Neural cell (in vitro differentiated cells): ENCODE results near the gene SETD2. TPM values are rescaled to one million over a fixed set of nuclear protein-coding genes. Genes with fewer than 3 reads are reported as not detected.

Experiments
- H2AFZ ChIP-seq: fragments of 200-600, 300-800 bp; sonication (generic), shearing (Covaris generic); 2 replicates; pipeline ENCODE4 v1.6.0; 2014; ENCODE audit warnings: low read depth, mild to moderate bottlenecking, antibody characterized with exemption, low read length, moderate library complexity
- H3F3A ChIP-seq: fragments of 200-600 bp; shearing (Covaris generic); 2 replicates; pipeline ENCODE4 v1.6.1; 2016; ENCODE audit warnings: mild to moderate bottlenecking, moderate library complexity, mixed read lengths, antibody characterized with exemption, low read length; ENCODE audit not compliant: insufficient read depth, poor library complexity, severe bottlenecking
- H3K27ac ChIP-seq: fragments of 200-600, 300-800 bp; sonication (generic), shearing (Covaris generic); 2 replicates; pipeline ENCODE4 v1.5.1; 2014; ENCODE audit warnings: mild to moderate bottlenecking, low read length, moderate library complexity
- H3K27me3 ChIP-seq: fragments of 300-800, 200-600 bp; sonication (generic), shearing (Covaris generic); 2 replicates; pipeline ENCODE4 v1.6.0; 2014; ENCODE audit warnings: mild to moderate bottlenecking, low read depth, low read length, moderate library complexity; ENCODE audit not compliant: insufficient read depth
- H3K36me3 ChIP-seq: fragments of 300-800, 200-600 bp; sonication (generic), shearing (Covaris generic); 2 replicates; pipeline ENCODE4 v1.5.1; 2014; ENCODE audit warnings: mild to moderate bottlenecking, antibody characterized with exemption, low read length, moderate library complexity; ENCODE audit not compliant: insufficient read depth
- H3K4me2 ChIP-seq: fragments of 300-800, 200-600 bp; sonication (generic), shearing (Covaris generic); 2 replicates; pipeline ENCODE4 v1.6.0; 2014; ENCODE audit warnings: mild to moderate bottlenecking, low read length
- H3K4me3 ChIP-seq: fragments of 300-800, 200-600 bp; sonication (generic), shearing (Covaris generic); 2 replicates; pipeline ENCODE4 v1.5.1; 2014; ENCODE audit warnings: mild to moderate bottlenecking, low read length, moderate library complexity
- H3K79me2 ChIP-seq: fragments of 200-600 bp; shearing (Covaris generic); replicated peaks from 2 replicates; pipeline ENCODE4 v1.6.0; 2014; ENCODE audit warnings: mild to moderate bottlenecking, low read length, moderate library complexity; ENCODE audit not compliant: insufficient read depth
- H3K9ac ChIP-seq: fragments of 300-800, 200-600 bp; sonication (generic), shearing (Covaris generic); 2 replicates; pipeline ENCODE4 v1.6.1; 2016; ENCODE audit warnings: mild to moderate bottlenecking, low read length, mixed read lengths
- H3K9me2 ChIP-seq: fragments of 200-600 bp; shearing (Covaris generic); 2 replicates; pipeline ENCODE4 v1.6.1; 2016; ENCODE audit warnings: mild to moderate bottlenecking, low read length, mixed read lengths; ENCODE audit not compliant: insufficient read depth
- H3K9me3 ChIP-seq: fragments of 200-600, 300-800 bp; sonication (generic), shearing (Covaris generic); 2 replicates; pipeline ENCODE4 v1.6.1; 2016; ENCODE audit warnings: mild to moderate bottlenecking, mixed run types, low read length, moderate library complexity, mixed read lengths
- H4K20me1 ChIP-seq: fragments of 200-600 bp; shearing (Covaris generic); 2 replicates; pipeline ENCODE4 v1.6.1; 2016; ENCODE audit warnings: mild to moderate bottlenecking, mixed run types; ENCODE audit not compliant: insufficient read depth
- EP300 ChIP-seq: fragments of 450-650 bp; conservative IDR thresholded peaks from 2 replicates; pipeline ENCODE4 v1.6.1; 2014; ENCODE audit warnings: antibody characterized with exemption, mild to moderate bottlenecking, moderate library complexity; ENCODE audit not compliant: poor library complexity, severe bottlenecking
- EZH2 ChIP-seq: fragments of 200-600, 300-800 bp; shearing (Covaris generic), sonication (generic); IDR thresholded peaks from 2 replicates; pipeline ENCODE4 v1.6.1; 2014; ENCODE audit warnings: antibody characterized with exemption, low read length, borderline replicate concordance, mild to moderate bottlenecking; ENCODE audit not compliant: insufficient read depth, poor library complexity, severe bottlenecking
- MXI1 ChIP-seq: fragments of 450-650 bp; conservative IDR thresholded peaks from 2 replicates; pipeline ENCODE4 v1.6.1; 2014; ENCODE audit warnings: antibody characterized with exemption, mild to moderate bottlenecking; ENCODE audit not compliant: poor library complexity, severe bottlenecking
- POLR2AphosphoS5 ChIP-seq: IDR thresholded peaks from 2 replicates; pipeline ENCODE4 v1.6.1; 2012
- RAD21 ChIP-seq: fragments of 450-650 bp; conservative IDR thresholded peaks from 2 replicates; pipeline ENCODE4 v1.6.1; 2014; ENCODE audit warnings: antibody characterized with exemption, mild to moderate bottlenecking, moderate library complexity
- REST ChIP-seq: IDR thresholded peaks from 2 replicates; pipeline ENCODE4 v1.6.1; 2012; ENCODE audit warnings: borderline replicate concordance
- SMC3 ChIP-seq: fragments of 450-650 bp; conservative IDR thresholded peaks from 2 replicates; pipeline ENCODE4 v1.6.1; 2014; ENCODE audit warnings: antibody characterized with exemption, mild to moderate bottlenecking, moderate library complexity; ENCODE audit not compliant: poor library complexity
- TAF1 ChIP-seq: IDR thresholded peaks from 2 replicates; pipeline ENCODE4 v1.6.1; 2012; ENCODE audit warnings: low read depth
- polyA plus RNA-seq: library from polyadenylated mRNA; depleted of rRNA; stranded (reverse); fragments of >200 nt; gene quantifications from 2 replicates; pipeline ENCODE4 v1.2.3, GENCODE V29; 2014
- TF ChIP-seq, protein P1 (sequence below): fragments of 450-650 bp; IDR thresholded peaks from 2 replicates; pipeline ENCODE4 v1.5.1; 2014; ENCODE audit warnings: antibody characterized with exemption, mild to moderate bottlenecking, moderate library complexity; ENCODE audit not compliant: poor library complexity, severe bottlenecking

SETD2 gene
- polyA plus RNA-seq, 1 donor from 2014 or later = 18.4 TPM

GRCh38 chr3:46986782-46987310 is 177.1 kb downstream of the SETD2 start:
- Histone ChIP-seq H3K27me3 (no peaks in the 10 kb centered on the region), H3K9ac (no peak overlapping the region), H4K20me1 (no peaks in the 10 kb centered on the region), H3K27ac (no peak overlapping the region), H2AFZ (no peak overlapping the region), H3K79me2 (no peaks in the 10 kb centered on the region), H3K4me2 (no peak overlapping the region), H3K4me3 (no peak overlapping the region), H3K9me3 (no peaks in the 10 kb centered on the region), H3K9me2 (no peaks in the 10 kb centered on the region), H3F3A (no peaks in the 10 kb centered on the region), H3K36me3 (no peaks in the 10 kb centered on the region)
- TF ChIP-seq EP300 (no peak), EZH2 (no peak), REST (no peak), SMC3 (no peak), POLR2AphosphoS5 (no peak), TAF1 (no peak), RAD21 (no peak), MXI1 (no peak)
- TF ChIP-seq, protein P1, sequence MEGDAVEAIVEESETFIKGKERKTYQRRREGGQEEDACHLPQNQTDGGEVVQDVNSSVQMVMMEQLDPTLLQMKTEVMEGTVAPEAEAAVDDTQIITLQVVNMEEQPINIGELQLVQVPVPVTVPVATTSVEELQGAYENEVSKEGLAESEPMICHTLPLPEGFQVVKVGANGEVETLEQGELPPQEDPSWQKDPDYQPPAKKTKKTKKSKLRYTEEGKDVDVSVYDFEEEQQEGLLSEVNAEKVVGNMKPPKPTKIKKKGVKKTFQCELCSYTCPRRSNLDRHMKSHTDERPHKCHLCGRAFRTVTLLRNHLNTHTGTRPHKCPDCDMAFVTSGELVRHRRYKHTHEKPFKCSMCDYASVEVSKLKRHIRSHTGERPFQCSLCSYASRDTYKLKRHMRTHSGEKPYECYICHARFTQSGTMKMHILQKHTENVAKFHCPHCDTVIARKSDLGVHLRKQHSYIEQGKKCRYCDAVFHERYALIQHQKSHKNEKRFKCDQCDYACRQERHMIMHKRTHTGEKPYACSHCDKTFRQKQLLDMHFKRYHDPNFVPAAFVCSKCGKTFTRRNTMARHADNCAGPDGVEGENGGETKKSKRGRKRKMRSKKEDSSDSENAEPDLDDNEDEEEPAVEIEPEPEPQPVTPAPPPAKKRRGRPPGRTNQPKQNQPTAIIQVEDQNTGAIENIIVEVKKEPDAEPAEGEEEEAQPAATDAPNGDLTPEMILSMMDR = no peak

GRCh38 chr3:46986055-46986730 is 177.7 kb downstream of the SETD2 start:
- Histone ChIP-seq H3K79me2 (no peaks in the 10 kb centered on the region), H3K4me3 (no peak overlapping the region), H3K9me2 (no peaks in the 10 kb centered on the region), H3K9ac (no peak overlapping the region), H3K27me3 (no peaks in the 10 kb centered on the region), H3F3A (no peaks in the 10 kb centered on the region), H3K36me3 (no peaks in the 10 kb centered on the region), H2AFZ (no peak overlapping the region), H3K4me2 (no peak overlapping the region), H4K20me1 (no peaks in the 10 kb centered on the region), H3K9me3 (no peaks in the 10 kb centered on the region), H3K27ac (no peak overlapping the region)
- TF ChIP-seq TAF1 (no peak), SMC3 (no peak), RAD21 (no peak), REST (no peak), POLR2AphosphoS5 (no peak), EZH2 (no peak), EP300 (no peak)
- TF ChIP-seq, protein P1 = no peak
